H9 (cell line): ENCODE measurements around the gene INSRR. TPM values are rescaled to one million over a fixed set of nuclear protein-coding genes. Genes with fewer than 3 reads are reported as not detected.

Experiments
- DNase-seq: peaks from one replicate; pipeline ENCODE4 v3.0.0-alpha.2; 2017
- H2AFZ ChIP-seq: one replicate; pipeline ENCODE4 v1.6.1; 2013; ENCODE audit warnings: mild to moderate bottlenecking, low read length, control low read depth, moderate library complexity
- H2AK5ac ChIP-seq: 2 replicates; pipeline ENCODE4 v1.6.1; 2013; ENCODE audit warnings: low read length, control low read depth, mixed read lengths; ENCODE audit not compliant: insufficient read length
- H2BK120ac ChIP-seq: one replicate; pipeline ENCODE4 v1.6.1; 2013; ENCODE audit warnings: low read depth, mild to moderate bottlenecking, low read length, control low read depth, inconsistent platforms; ENCODE audit not compliant: poor library complexity, severe bottlenecking
- H2BK12ac ChIP-seq: 2 replicates; pipeline ENCODE4 v1.6.1; 2013; ENCODE audit warnings: low read length, control low read depth, mixed read lengths, low read depth; ENCODE audit not compliant: insufficient read length
- H2BK15ac ChIP-seq: 2 replicates; pipeline ENCODE4 v1.6.1; 2013; ENCODE audit warnings: low read depth, low read length, control low read depth
- H2BK20ac ChIP-seq: one replicate; pipeline ENCODE4 v1.6.1; 2013; ENCODE audit warnings: low read depth, mild to moderate bottlenecking, low read length, control low read depth, inconsistent platforms; ENCODE audit not compliant: poor library complexity, severe bottlenecking
- H2BK5ac ChIP-seq: 2 replicates; pipeline ENCODE4 v1.6.1; 2013; ENCODE audit warnings: low read length, control low read depth, mixed read lengths; ENCODE audit not compliant: insufficient read length
- H3K14ac ChIP-seq: 2 replicates; pipeline ENCODE4 v1.6.1; 2013; ENCODE audit warnings: low read length, control low read depth; ENCODE audit not compliant: insufficient read depth
- H3K18ac ChIP-seq: 2 replicates; pipeline ENCODE4 v1.6.1; 2013; ENCODE audit warnings: low read depth, mild to moderate bottlenecking, mixed read lengths, low read length, control low read depth; ENCODE audit not compliant: insufficient read length
- H3K23ac ChIP-seq: 2 replicates; pipeline ENCODE4 v1.6.1; 2013; ENCODE audit warnings: low read length, control low read depth, mixed read lengths, low read depth; ENCODE audit not compliant: insufficient read length
- H3K23me2 ChIP-seq: 2 replicates; pipeline ENCODE4 v1.6.1; 2013; ENCODE audit warnings: low read depth, mild to moderate bottlenecking, mixed read lengths, low read length, control low read depth; ENCODE audit not compliant: insufficient read length, poor library complexity, severe bottlenecking
- H3K27ac ChIP-seq: 2 replicates; pipeline ENCODE4 v1.5.1; 2013; ENCODE audit warnings: low read length, control low read depth, mixed read lengths, low read depth; ENCODE audit not compliant: insufficient read length
- H3K27me3 ChIP-seq: 2 replicates; pipeline ENCODE4 v1.6.1; 2013; ENCODE audit warnings: low read length, control low read depth, inconsistent platforms; ENCODE audit not compliant: insufficient read depth
- H3K4ac ChIP-seq: 2 replicates; pipeline ENCODE4 v1.6.1; 2013; ENCODE audit warnings: low read depth, mild to moderate bottlenecking, control low read depth, inconsistent platforms, low read length, moderate library complexity
- H3K4me1 ChIP-seq: 2 replicates; pipeline ENCODE4 v1.6.1; 2013; ENCODE audit warnings: low read length, control low read depth, inconsistent platforms; ENCODE audit not compliant: insufficient read depth
- H3K4me2 ChIP-seq: 2 replicates; pipeline ENCODE4 v1.6.1; 2013; ENCODE audit warnings: low read length, control low read depth, mixed read lengths; ENCODE audit not compliant: insufficient read length, insufficient read depth
- H3K56ac ChIP-seq: 2 replicates; pipeline ENCODE4 v1.6.1; 2013; ENCODE audit warnings: low read depth, mild to moderate bottlenecking, mixed read lengths, low read length, control low read depth; ENCODE audit not compliant: insufficient read length
- H3K79me1 ChIP-seq: 2 replicates; pipeline ENCODE4 v1.6.1; 2013; ENCODE audit warnings: low read depth, mild to moderate bottlenecking, moderate library complexity, low read length, control low read depth, inconsistent platforms; ENCODE audit not compliant: insufficient read depth, poor library complexity, severe bottlenecking
- H3K79me2 ChIP-seq: 2 replicates; pipeline ENCODE4 v1.6.1; 2013; ENCODE audit warnings: low read length, control low read depth, inconsistent platforms; ENCODE audit not compliant: insufficient read depth
- H3K9ac ChIP-seq: 2 replicates; pipeline ENCODE4 v1.6.1; 2013; ENCODE audit warnings: low read length, control low read depth, mixed read lengths; ENCODE audit not compliant: insufficient read length; ENCODE audit errors: extremely low read depth
- H3K9me3 ChIP-seq: one replicate; pipeline ENCODE4 v1.6.1; 2013; ENCODE audit warnings: low read depth, low read length, inconsistent platforms; ENCODE audit not compliant: control insufficient read depth
- H3T11ph ChIP-seq: one replicate; pipeline ENCODE4 v1.6.1; 2013; ENCODE audit warnings: mild to moderate bottlenecking, low read length, control low read depth, inconsistent platforms
- H4K20me1 ChIP-seq: one replicate; pipeline ENCODE4 v1.6.1; 2013; ENCODE audit not compliant: control insufficient read depth, insufficient read length, insufficient read depth
- H4K5ac ChIP-seq: 2 replicates; pipeline ENCODE4 v1.6.1; 2013; ENCODE audit warnings: low read depth, mild to moderate bottlenecking, mixed read lengths, low read length, control low read depth; ENCODE audit not compliant: insufficient read length
- H4K8ac ChIP-seq: replicated peaks from 2 replicates; pipeline ENCODE4 v1.6.1; 2013; ENCODE audit warnings: low read length, control low read depth, mixed read lengths, low read depth; ENCODE audit not compliant: insufficient read length
- H4K91ac ChIP-seq: 2 replicates; pipeline ENCODE4 v1.6.1; 2013; ENCODE audit warnings: low read depth, mild to moderate bottlenecking, moderate library complexity, mixed read lengths, low read length, control low read depth; ENCODE audit not compliant: insufficient read length
- H3K27ac Mint-ChIP-seq, 3 experiments: 2 replicates in 2 of 3; 3 replicates in 1 of 3; pipeline ENCODE4 v1.8.0; 2020 to 2021; ENCODE audit warnings: mixed read lengths in 3 of 3, mild to moderate bottlenecking in 1 of 3, moderate library complexity in 1 of 3
- H3K27me3 Mint-ChIP-seq: 2 replicates; pipeline ENCODE4 v1.8.0; 2021; ENCODE audit warnings: low read depth, mild to moderate bottlenecking, moderate library complexity, mixed read lengths
- H3K36me3 Mint-ChIP-seq, 3 experiments: 2 replicates in 2 of 3; 3 replicates in 1 of 3; pipeline ENCODE4 v1.8.0; 2020 to 2021; ENCODE audit warnings: low read depth in 3 of 3, mixed read lengths in 3 of 3; ENCODE audit not compliant: insufficient read depth in 1 of 3
- H3K4me1 Mint-ChIP-seq, 2 experiments: 2 replicates each; pipeline ENCODE4 v1.8.0; 2020; ENCODE audit warnings: mixed read lengths in 2 of 2
- H3K4me3 Mint-ChIP-seq, 2 experiments: 2 replicates in 1 of 2; 3 replicates in 1 of 2; pipeline ENCODE4 v1.8.0; 2020 to 2021; ENCODE audit warnings: mild to moderate bottlenecking in 2 of 2, mixed read lengths in 2 of 2, moderate library complexity in 1 of 2
- H3K9me3 Mint-ChIP-seq, 2 experiments: 2 replicates in 1 of 2; 3 replicates in 1 of 2; pipeline ENCODE4 v1.8.0; 2020; ENCODE audit warnings: mild to moderate bottlenecking in 2 of 2, mixed read lengths in 2 of 2, moderate library complexity in 1 of 2
- CTCF ChIP-seq: fragments of 200-600 bp; sonication (generic); conservative IDR thresholded peaks from 3 replicates; pipeline ENCODE4 v1.8.0; 2021; ENCODE audit warnings: antibody characterized with exemption, mild to moderate bottlenecking
- WGBS: extraction: QIAGEN DNeasy Blood & Tissue Kit; methylation state at CpG from one replicate; pipeline ENCODE4 v1.1.7; 2013; ENCODE audit warnings: missing lambda C conversion rate, low lambda C conversion rate, mixed read lengths; ENCODE audit not compliant: insufficient read length; ENCODE audit errors: extremely low coverage; 5-methylcytosine and 5-hydroxymethylcytosine counted together
- total RNA-seq: library from RNA; stranded (reverse); gene quantifications from 2 replicates; pipeline ENCODE4 v1.2.1, GENCODE V29; 2021

INSRR gene
- total RNA-seq, 1 experiment from 2014 or later, result not detected

GRCh38 chr1:156848461-156849150, 10.3 kb downstream of the INSRR start:
- Mint-ChIP-seq H3K36me3 (no peaks in the 10 kb centered on the region), H3K4me1 (peaks cover 15 to 35% of the 10 kb centered on the region in 2 experiments), H3K27me3 (peaks cover 98% of the 10 kb centered on the region), H3K27ac (no peak overlapping the region), H3K9me3 (no peaks in the 10 kb centered on the region), H3K4me3 (peak overlapping the region; percentile 51 to 78)
- Histone ChIP-seq H3K79me2 (no peaks in the 10 kb centered on the region), H4K8ac (no peak overlapping the region), H2BK120ac (no peak overlapping the region), H3K23ac (no peak overlapping the region), H2BK15ac (no peak overlapping the region), H2AFZ (no peak overlapping the region), H3K23me2 (peaks cover 12% of the 10 kb centered on the region), H4K5ac (no peak overlapping the region), H2BK12ac (no peak overlapping the region), H3K27ac (no peak overlapping the region), H3K9ac (no peak overlapping the region), H4K91ac (no peak overlapping the region), H3K4me1 (no peaks in the 10 kb centered on the region), H3T11ph (no peak overlapping the region), H3K18ac (no peak overlapping the region), H3K4me2 (peak overlapping the region; percentile 68), H2BK20ac (no peak overlapping the region), H3K79me1 (no peaks in the 10 kb centered on the region), H3K27me3 (peaks cover 64% of the 10 kb centered on the region), H3K4ac (no peak overlapping the region), H2BK5ac (no peak overlapping the region), H3K14ac (no peak overlapping the region), H4K20me1 (no peaks in the 10 kb centered on the region), H3K9me3 (no peaks in the 10 kb centered on the region), H3K56ac (no peak overlapping the region), H2AK5ac (no peak overlapping the region)
- no CpG with 5 or more reads among the region's 36 CpGs for WGBS
- TF ChIP-seq CTCF, result no peak
- DNase-seq, result peak; percentile 87
